Esophagus muscularis mucosa (tissue), 4 donors: ENCODE measurements around the gene ZNF667. TPM values are rescaled to one million over a fixed set of nuclear protein-coding genes. Genes with fewer than 3 reads are reported as not detected.

Source experiments
- DNase-seq: peaks from one replicate; pipeline ENCODE4 v3.0.0-alpha.2; 2017; ENCODE audit errors: extremely low spot score
- H3K27ac ChIP-seq, 4 donors: fragments of 200-600 bp; sonication (generic); replicated peaks in 1 of 4; 1 replicate in 3 of 4; 2 replicates in 1 of 4; pipeline ENCODE4 v1.5.1; 2016 to 2019; ENCODE audit warnings: mild to moderate bottlenecking in 1 of 4
- H3K27me3 ChIP-seq, 4 donors: fragments of 200-600 bp; sonication (generic); one replicate each; pipeline versions ENCODE4 v1.5.1 to v1.6.0; 2016 to 2019
- H3K36me3 ChIP-seq, 4 donors: fragments of 200-600 bp; sonication (generic); one replicate each; pipeline ENCODE4 v1.5.1; 2016 to 2019
- H3K4me1 ChIP-seq, 4 donors: fragments of 200-600 bp; sonication (generic); one replicate each; pipeline ENCODE4 v1.5.1; 2016 to 2019
- H3K4me3 ChIP-seq, 4 donors: fragments of 200-600 bp; sonication (generic); 1 replicate in 2 of 4; 2 replicates in 2 of 4; pipeline ENCODE4 v1.5.1; 2016 to 2019; ENCODE audit warnings: mild to moderate bottlenecking in 4 of 4, moderate library complexity in 1 of 4
- H3K9me3 ChIP-seq, 4 donors: fragments of 200-600 bp; sonication (generic); 1 replicate in 3 of 4; 2 replicates in 1 of 4; pipeline ENCODE4 v1.5.1; 2016 to 2019
- EP300 ChIP-seq: sonication (generic); formaldehyde crosslinking; IDR thresholded peaks from one replicate; pipeline ENCODE4 v1.6.1; 2017; ENCODE audit warnings: antibody characterized with exemption
- POLR2A ChIP-seq: fragments of 450-650 bp; IDR thresholded peaks from one replicate; pipeline ENCODE4 v1.6.1; 2017; ENCODE audit warnings: antibody characterized with exemption, moderate library complexity, mild to moderate bottlenecking, low read depth
- POLR2AphosphoS5 ChIP-seq, 2 donors: sonication (generic); formaldehyde crosslinking; IDR thresholded peaks; one replicate each; pipeline ENCODE4 v1.6.1; 2017; ENCODE audit warnings: antibody characterized with exemption in 2 of 2
- WGBS: methylation state at CpG from one replicate; pipeline ENCODE4 v1.1.5; 2018; 5-methylcytosine and 5-hydroxymethylcytosine counted together
- intact Hi-C: fragments of 100-400 bp; cut with DNase I; formaldehyde crosslinking; loops from one replicate; pipeline ENCODE4 v1.15.1; 2023
- total RNA-seq, 4 donors: library from RNA; depleted of rRNA; stranded (reverse); fragments of >200 nt; gene quantifications; one replicate each; pipeline versions ENCODE4 v1.1.0 to v1.2.1, GENCODE V29; 2016
- TF ChIP-seq, protein P1 (sequence below), 3 experiments: fragments of 200-600 bp in 2 of 3; fragments of 450-650 bp in 1 of 3; sonication (generic) in 2 of 3; IDR thresholded peaks; one replicate each; pipeline ENCODE4 v1.5.1; 2017 to 2019; ENCODE audit warnings: antibody characterized with exemption in 3 of 3, mild to moderate bottlenecking in 2 of 3, moderate library complexity in 1 of 3

The ZNF667 gene
- total RNA-seq, 4 donors from 2014 or later, result 2.1 to 4.0 (median 3.2) TPM

DNA sequence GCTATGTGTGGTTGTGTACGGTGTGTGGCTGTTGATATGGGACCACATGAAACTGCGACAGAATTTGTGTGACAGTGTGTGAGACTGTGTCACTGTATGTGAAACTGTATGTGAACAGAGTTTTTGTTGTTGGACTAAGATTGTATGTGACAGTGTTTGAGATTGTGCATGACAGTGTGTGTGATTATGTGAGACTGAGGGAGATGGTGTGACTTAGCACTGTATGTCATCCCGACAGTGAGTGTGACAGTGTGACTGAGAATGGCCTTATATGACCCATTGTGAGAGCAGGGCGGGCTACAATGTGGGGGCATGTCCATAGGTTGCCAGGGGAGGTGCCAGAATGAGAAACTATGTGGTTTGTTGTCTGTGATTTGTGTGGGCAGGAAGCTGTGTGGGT, 72.1 kb downstream of the ZNF667 start:
- intact Hi-C loops, result loop anchor here (10.0 kb wide), 1 partner anchor 190 kb away; the partner anchor contains the start of gene ZNF71
- Histone ChIP-seq H3K36me3 (peaks cover 33 to 41% (median 36%) of the 10 kb centered on the region in 4 donors), H3K4me3 (peak overlapping the region; percentile 71 to 88 (median 80)), H3K4me1 (peaks cover 15 to 21% (median 18%) of the 10 kb centered on the region in 4 donors), H3K27ac (no peak overlapping the region), H3K9me3 (peaks cover 0 to 52% (median 42%) of the 10 kb centered on the region in 4 donors), H3K27me3 (no peaks in the 10 kb centered on the region)
- DNase-seq, result no peak
- 91% methylated on average over 4 of the region's 4 CpGs for whole genome bisulfite sequencing
- TF ChIP-seq, protein P1, sequence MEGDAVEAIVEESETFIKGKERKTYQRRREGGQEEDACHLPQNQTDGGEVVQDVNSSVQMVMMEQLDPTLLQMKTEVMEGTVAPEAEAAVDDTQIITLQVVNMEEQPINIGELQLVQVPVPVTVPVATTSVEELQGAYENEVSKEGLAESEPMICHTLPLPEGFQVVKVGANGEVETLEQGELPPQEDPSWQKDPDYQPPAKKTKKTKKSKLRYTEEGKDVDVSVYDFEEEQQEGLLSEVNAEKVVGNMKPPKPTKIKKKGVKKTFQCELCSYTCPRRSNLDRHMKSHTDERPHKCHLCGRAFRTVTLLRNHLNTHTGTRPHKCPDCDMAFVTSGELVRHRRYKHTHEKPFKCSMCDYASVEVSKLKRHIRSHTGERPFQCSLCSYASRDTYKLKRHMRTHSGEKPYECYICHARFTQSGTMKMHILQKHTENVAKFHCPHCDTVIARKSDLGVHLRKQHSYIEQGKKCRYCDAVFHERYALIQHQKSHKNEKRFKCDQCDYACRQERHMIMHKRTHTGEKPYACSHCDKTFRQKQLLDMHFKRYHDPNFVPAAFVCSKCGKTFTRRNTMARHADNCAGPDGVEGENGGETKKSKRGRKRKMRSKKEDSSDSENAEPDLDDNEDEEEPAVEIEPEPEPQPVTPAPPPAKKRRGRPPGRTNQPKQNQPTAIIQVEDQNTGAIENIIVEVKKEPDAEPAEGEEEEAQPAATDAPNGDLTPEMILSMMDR (IDR thresholded peaks at IDR 0.05), result no peak
- TF ChIP-seq POLR2AphosphoS5 (IDR thresholded peaks at IDR 0.05) (no peak), POLR2A (no peak), EP300 (no peak)

DNA sequence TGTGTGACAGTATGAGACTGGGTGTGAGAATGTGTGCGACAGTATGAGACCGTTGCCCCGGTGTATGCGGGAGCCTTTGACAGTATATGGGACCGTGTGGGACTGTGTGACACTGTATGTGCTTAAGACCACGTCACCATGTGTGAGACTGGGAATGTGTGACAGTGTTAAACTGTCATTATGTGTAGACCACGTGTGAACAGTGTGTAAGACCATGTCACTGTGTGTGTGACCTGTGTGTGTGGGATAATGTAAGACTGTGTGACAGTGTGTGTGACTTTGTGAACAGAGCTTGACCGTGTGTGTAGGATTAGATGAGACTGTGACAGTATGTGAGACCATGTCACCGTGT, 72.5 kb downstream of the ZNF667 start:
- H3K27me3 ChIP-seq, result no peaks in the 10 kb centered on the region
- TF ChIP-seq POLR2A (no peak), EP300 (no peak), POLR2AphosphoS5 (IDR thresholded peaks at IDR 0.05) (no peak)
- TF ChIP-seq, protein P1 (IDR thresholded peaks at IDR 0.05), result no peak
- H3K4me3 ChIP-seq, result peak overlapping the region; percentile 71 to 88 (median 80)
- intact Hi-C loops, result loop anchor here (10.0 kb wide), 1 partner anchor 190 kb away; the partner anchor contains the start of gene ZNF71
- no peak for DNase-seq
- H3K9me3 ChIP-seq, result peaks cover 0 to 52% (median 41%) of the 10 kb centered on the region in 4 donors
- peaks cover 15 to 21% (median 18%) of the 10 kb centered on the region in 4 donors for H3K4me1 ChIP-seq
- peaks cover 29 to 37% (median 33%) of the 10 kb centered on the region in 4 donors for H3K36me3 ChIP-seq
- H3K27ac ChIP-seq, result peak overlapping the region in 3 of 4 donors; percentile 95 to 96 (median 95)
- WGBS, result 55% methylated on average over 9 of the region's 9 CpGs

DNA sequence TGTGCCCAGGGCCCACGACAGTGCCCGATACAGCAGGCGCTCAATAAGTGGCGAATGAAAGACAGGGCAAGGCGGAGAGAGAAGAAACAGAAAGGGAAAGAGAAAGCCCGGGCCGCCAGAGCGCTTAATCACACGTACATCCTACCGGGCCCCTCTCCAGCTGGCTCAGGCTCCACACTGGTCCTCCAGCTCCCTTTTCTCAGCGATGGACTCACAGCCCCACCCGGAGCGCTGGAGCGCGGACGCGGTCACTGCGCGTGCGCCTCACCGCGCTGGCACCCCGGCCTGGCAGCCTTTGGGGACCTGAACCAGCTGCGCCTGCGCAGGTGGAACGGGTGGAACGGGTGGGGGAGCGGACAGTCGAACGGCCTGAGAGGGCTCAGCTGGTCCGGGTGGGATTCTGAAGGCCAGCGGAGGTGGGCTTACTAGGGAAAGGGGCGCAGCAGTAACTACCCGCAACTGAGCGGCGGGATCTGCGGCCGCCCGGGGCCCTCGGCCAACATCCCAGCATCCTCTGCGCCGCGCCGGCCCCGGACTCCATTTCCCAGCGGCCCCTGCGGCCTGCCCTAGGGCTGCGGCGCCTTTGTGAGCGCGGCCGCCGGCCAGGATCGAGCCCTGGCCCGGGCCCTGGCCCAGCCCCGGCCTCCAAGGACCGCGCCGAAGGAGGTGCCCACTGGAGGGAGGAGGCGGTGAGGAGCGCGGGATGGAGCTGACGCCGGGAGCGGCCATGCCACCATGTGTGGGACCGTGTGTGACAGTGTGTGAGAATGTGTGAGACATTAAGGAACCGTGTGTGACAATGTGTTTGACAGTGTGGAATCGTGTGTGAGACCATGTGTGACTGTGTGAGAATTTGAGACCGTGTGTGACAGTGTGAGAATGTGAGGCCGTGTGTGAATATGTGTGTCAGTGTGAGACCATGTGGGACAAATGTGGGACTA, 73.1 kb downstream of the ZNF667 start, which contains the start of gene ZNF583:
TSS of gene ZNF583 (plus strand) at position 569 of the 941 bp plus-strand sequence. CDS start 2,783 bp downstream, outside the sequence.
- TF ChIP-seq POLR2AphosphoS5 (IDR thresholded peaks at IDR 0.05) (peak; percentile 60 to 87), POLR2A (no peak)
- TF ChIP-seq, protein P1 (IDR thresholded peaks at IDR 0.05), result peak in 1 of 3 experiments; percentile 20
- Histone ChIP-seq H3K27ac (peak within 1 kb of the TSS; percentile 95 to 96 (median 96)), H3K36me3 (peaks cover 23 to 35% (median 31%) of the 10 kb centered on the region in 4 donors), H3K9me3 (peaks cover 0 to 51% (median 38%) of the 10 kb centered on the region in 4 donors), H3K4me1 (peaks cover 15 to 21% (median 18%) of the 10 kb centered on the region in 4 donors), H3K27me3 (no peaks in the 10 kb centered on the region), H3K4me3 (peak within 1 kb of the TSS; percentile 71 to 88 (median 80))
- under 1% methylated on average over 28 of the region's 70 CpGs for WGBS
- intact Hi-C loops, result loop anchor here (10.0 kb wide), 1 partner anchor 191 kb away; the partner anchor contains the start of gene ZNF71
- peak; percentile 97 for DNase-seq

DNA sequence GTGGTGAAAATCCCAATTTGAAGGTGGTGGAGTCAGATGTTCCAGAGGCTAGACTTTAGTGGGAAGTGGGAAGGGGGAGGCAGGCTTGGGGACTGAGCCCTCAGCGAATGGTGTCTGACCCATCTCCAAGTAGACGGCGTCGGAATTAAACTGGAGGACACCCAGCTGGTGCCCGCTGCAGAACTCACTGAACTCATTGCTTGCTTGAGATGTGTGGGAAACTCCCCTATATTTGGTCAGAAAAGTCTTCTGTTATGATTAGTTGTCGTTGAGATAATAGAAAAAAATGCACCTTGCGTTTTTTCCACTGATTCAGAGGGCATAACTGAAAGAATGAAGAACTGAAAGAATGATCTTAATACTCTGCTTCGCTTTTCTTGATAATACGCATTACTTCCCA, 73.9 kb downstream of the ZNF667 start:
- intact Hi-C loops, result loop anchor here (10.0 kb wide), 1 partner anchor 192 kb away; the partner anchor contains the start of gene ZNF71
- Histone ChIP-seq H3K27me3 (no peaks in the 10 kb centered on the region), H3K36me3 (peaks cover 15 to 35% (median 31%) of the 10 kb centered on the region in 4 donors), H3K4me1 (peaks cover 15 to 21% (median 18%) of the 10 kb centered on the region in 4 donors), H3K4me3 (peak overlapping the region; percentile 71 to 88 (median 80)), H3K9me3 (peaks cover 0 to 46% (median 31%) of the 10 kb centered on the region in 4 donors), H3K27ac (peak overlapping the region; percentile 95 to 96 (median 96))
- WGBS, result 16% methylated on average over 9 of the region's 9 CpGs
- DNase-seq, result no peak
- TF ChIP-seq EP300 (no peak), POLR2A (no peak), POLR2AphosphoS5 (IDR thresholded peaks at IDR 0.05) (no peak)
- TF ChIP-seq, protein P1 (IDR thresholded peaks at IDR 0.05), result no peak
